Ascending aorta (tissue), 2 donors: ENCODE data around the gene LIMCH1. TPM values are rescaled to one million over a fixed set of nuclear protein-coding genes. Genes with fewer than 3 reads are reported as not detected.

Source experiments
- DNase-seq, 2 donors: peaks; one replicate each; pipeline ENCODE4 v3.0.0-alpha.2; 2019; ENCODE audit warnings: low spot score in 2 of 2
- H3K27ac ChIP-seq, 2 donors: fragments of 200-600 bp; sonication (generic); one replicate each; pipeline ENCODE4 v1.5.1; 2016 to 2017; ENCODE audit warnings: mild to moderate bottlenecking in 1 of 2
- H3K27me3 ChIP-seq: fragments of 200-600 bp; sonication (generic); one replicate; pipeline ENCODE4 v1.5.1; 2017
- H3K36me3 ChIP-seq, 2 donors: fragments of 200-600 bp; sonication (generic); one replicate each; pipeline ENCODE4 v1.5.1; 2016
- H3K4me1 ChIP-seq, 2 donors: fragments of 200-600 bp; sonication (generic); one replicate each; pipeline ENCODE4 v1.5.1; 2016 to 2017; ENCODE audit warnings: mild to moderate bottlenecking in 1 of 2
- H3K4me3 ChIP-seq, 2 donors: fragments of 200-600 bp; sonication (generic); one replicate each; pipeline ENCODE4 v1.5.1; 2016 to 2017; ENCODE audit warnings: mild to moderate bottlenecking in 1 of 2
- H3K9me3 ChIP-seq, 2 donors: fragments of 200-600 bp; sonication (generic); one replicate each; pipeline ENCODE4 v1.5.1; 2016
- intact Hi-C: fragments of 100-400 bp; cut with DNase I; formaldehyde crosslinking; loops from one replicate; pipeline ENCODE4 v1.15.1; 2023
- total RNA-seq: library from RNA; depleted of rRNA; stranded (reverse); fragments of >200 nt; gene quantifications from one replicate; pipeline ENCODE4 v1.1.0, GENCODE V29; 2016
- TF ChIP-seq, protein P1 (sequence below), 3 experiments: fragments of 200-600 bp in 2 of 3; fragments of 450-650 bp in 1 of 3; sonication (generic) in 2 of 3; IDR thresholded peaks; one replicate each; pipeline ENCODE4 v1.5.1; 2016 to 2019; ENCODE audit warnings: antibody characterized with exemption in 3 of 3, mild to moderate bottlenecking in 1 of 3, moderate library complexity in 1 of 3

The LIMCH1 gene
- total RNA-seq, 1 donor from 2014 or later = 44.4 TPM

DNA sequence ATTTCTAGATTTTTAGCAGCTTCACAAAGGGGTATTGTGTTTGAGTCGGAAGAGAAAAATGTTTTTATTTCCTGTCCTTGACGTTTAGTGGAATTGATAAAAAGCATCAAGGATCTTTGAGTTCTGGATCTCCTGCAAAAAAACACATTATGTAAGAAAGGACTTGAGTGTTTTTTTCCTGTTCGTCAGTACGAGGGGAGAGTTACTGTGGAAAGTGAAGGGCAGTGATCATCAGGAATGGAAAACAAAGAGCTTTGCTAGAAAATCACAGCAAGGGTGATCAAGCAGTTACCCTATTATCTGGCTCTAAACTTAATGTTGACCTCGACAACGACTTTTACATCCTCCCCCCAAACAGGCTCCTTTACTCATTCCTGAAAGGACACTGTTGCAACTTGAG, 7.3 kb downstream of the LIMCH1 start:
- intact Hi-C loops = no loop called here
- DNase-seq = no peak
- Histone ChIP-seq H3K9me3 (no peaks in the 10 kb centered on the region), H3K27me3 (no peaks in the 10 kb centered on the region), H3K4me1 (peaks cover 20 to 48% of the 10 kb centered on the region in 2 donors), H3K36me3 (no peaks in the 10 kb centered on the region), H3K27ac (peak overlapping the region; percentile 77 to 91), H3K4me3 (no peak overlapping the region)
- TF ChIP-seq, protein P1, sequence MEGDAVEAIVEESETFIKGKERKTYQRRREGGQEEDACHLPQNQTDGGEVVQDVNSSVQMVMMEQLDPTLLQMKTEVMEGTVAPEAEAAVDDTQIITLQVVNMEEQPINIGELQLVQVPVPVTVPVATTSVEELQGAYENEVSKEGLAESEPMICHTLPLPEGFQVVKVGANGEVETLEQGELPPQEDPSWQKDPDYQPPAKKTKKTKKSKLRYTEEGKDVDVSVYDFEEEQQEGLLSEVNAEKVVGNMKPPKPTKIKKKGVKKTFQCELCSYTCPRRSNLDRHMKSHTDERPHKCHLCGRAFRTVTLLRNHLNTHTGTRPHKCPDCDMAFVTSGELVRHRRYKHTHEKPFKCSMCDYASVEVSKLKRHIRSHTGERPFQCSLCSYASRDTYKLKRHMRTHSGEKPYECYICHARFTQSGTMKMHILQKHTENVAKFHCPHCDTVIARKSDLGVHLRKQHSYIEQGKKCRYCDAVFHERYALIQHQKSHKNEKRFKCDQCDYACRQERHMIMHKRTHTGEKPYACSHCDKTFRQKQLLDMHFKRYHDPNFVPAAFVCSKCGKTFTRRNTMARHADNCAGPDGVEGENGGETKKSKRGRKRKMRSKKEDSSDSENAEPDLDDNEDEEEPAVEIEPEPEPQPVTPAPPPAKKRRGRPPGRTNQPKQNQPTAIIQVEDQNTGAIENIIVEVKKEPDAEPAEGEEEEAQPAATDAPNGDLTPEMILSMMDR (IDR thresholded peaks at IDR 0.05) = no peak

DNA sequence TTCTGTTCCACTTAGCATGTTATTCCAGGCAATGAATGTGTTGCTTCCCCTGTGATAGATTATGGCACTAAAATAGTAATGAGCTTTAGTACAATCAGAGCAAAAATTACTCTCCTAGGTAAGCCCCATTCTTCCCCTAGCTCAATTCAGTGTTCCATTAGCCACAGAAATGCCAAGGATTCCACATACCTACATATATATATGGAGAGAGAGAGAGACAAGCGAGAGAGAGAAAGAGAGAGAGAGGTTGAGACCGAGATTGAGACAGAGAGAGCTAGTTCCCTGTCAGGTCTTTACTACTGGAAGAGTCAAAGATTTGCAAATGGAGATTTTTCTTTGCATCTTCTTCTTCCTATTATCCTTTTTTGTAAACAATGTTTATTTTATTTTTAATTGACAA, 8.7 kb downstream of the LIMCH1 start:
- TF ChIP-seq, protein P1 (IDR thresholded peaks at IDR 0.05) = no peak
- DNase-seq = no peak
- no peak overlapping the region for H3K4me3 ChIP-seq
- no peaks in the 10 kb centered on the region for H3K27me3 ChIP-seq
- no peaks in the 10 kb centered on the region for H3K9me3 ChIP-seq
- intact Hi-C loops = no loop called here
- H3K36me3 ChIP-seq = no peaks in the 10 kb centered on the region
- H3K27ac ChIP-seq = peak overlapping the region in 1 of 2 donors; percentile 91
- peaks cover 9 to 41% of the 10 kb centered on the region in 2 donors for H3K4me1 ChIP-seq

DNA sequence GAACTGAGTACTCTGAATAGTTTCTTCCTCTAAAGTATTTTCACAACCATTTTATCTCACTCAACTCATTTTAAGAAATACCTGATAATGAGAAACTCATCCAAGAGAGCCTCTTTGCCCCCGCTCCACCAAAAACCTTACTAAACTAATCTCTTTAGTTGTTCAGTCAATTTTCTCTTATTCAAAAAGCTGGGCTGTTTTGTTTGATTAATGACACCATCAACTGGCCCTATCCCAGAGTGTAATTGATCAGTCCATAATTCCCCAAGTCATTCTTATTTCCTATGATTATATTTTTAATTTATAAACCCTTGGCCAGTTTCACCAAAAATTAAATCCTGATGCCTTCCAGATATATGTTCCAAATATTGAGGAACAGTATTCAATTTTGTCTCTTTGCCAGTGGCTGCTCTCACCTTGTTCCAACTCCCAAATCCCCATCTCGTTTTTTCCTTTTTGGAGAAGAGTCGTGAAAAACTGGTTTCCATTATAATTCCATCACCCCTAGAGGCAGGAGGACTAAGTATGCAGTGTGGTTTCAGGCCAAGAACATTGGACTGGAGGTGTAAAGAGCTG, 10.4 kb downstream of the LIMCH1 start:
- Histone ChIP-seq H3K9me3 (no peaks in the 10 kb centered on the region), H3K4me1 (peaks cover 5 to 35% of the 10 kb centered on the region in 2 donors), H3K4me3 (no peak overlapping the region), H3K36me3 (no peaks in the 10 kb centered on the region), H3K27me3 (no peaks in the 10 kb centered on the region), H3K27ac (no peak overlapping the region)
- DNase-seq = no peak
- TF ChIP-seq, protein P1 (IDR thresholded peaks at IDR 0.05) = no peak
- intact Hi-C loops = no loop called here

DNA sequence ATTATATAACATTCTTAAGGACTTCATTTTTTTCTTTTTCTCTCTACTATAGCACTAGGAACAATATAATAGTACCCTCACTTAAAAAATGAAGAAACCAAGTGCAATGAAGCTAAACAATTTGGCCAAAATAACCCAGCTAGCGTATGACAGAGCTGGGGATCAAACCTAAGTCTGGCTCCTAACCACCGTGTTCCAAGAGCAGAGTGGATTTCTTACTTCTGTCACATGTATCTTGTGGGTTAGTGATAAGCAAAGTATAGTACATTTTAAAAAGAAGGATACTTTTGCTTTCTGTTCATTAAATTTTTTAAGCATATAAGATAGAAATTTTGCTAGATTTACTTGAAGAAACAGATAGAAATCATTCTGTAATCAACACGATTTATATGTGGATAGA, 11.5 kb downstream of the LIMCH1 start:
- no peak overlapping the region for H3K27ac ChIP-seq
- H3K36me3 ChIP-seq = no peaks in the 10 kb centered on the region
- H3K4me1 ChIP-seq = peaks cover 3 to 38% of the 10 kb centered on the region in 2 donors
- intact Hi-C loops = no loop called here
- no peaks in the 10 kb centered on the region for H3K27me3 ChIP-seq
- TF ChIP-seq, protein P1 (IDR thresholded peaks at IDR 0.05) = no peak
- H3K9me3 ChIP-seq = no peaks in the 10 kb centered on the region
- H3K4me3 ChIP-seq = no peak overlapping the region
- DNase-seq = no peak

DNA sequence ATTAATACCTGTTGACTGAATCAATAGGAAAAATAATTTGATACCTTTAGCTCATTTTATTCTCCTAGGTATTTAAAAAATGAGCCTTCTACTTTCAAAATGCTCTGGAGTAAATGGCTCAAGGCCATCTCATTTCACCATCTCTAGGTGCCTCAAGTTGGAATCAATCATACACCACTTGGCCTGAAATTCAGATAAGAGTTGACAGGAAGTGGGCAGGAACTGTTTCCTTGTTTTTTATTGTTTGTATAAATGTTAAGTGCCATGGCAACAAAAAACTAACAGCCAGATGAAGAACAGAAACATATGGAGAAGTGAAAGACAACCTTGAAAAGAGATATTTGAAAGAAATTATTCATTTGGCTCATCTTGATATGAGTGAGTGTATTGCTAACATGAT, 12.4 kb downstream of the LIMCH1 start:
- Histone ChIP-seq H3K9me3 (no peaks in the 10 kb centered on the region), H3K27me3 (no peaks in the 10 kb centered on the region), H3K4me3 (no peak overlapping the region), H3K36me3 (no peaks in the 10 kb centered on the region), H3K27ac (no peak overlapping the region), H3K4me1 (peaks cover 0 to 31% of the 10 kb centered on the region in 2 donors)
- TF ChIP-seq, protein P1 (IDR thresholded peaks at IDR 0.05) = no peak
- intact Hi-C loops = no loop called here
- no peak for DNase-seq

DNA sequence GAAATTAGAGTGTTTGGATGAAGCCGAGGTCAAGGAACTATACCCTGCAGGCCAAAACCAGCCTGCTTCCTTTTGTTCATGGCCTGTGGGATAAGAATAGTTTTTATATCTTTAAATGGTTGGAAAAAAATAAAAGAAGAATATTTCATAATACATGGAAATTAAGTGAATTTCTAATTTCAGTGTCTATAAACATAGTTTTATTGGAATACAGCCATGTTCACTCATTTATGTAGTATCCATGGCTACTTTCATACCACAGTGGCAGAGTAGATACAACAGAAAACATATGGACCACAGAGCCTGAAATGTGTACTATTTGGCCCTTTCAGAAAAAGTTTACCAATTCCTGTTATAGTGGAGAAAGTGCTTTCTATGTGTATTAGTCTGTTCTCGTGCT, 13.6 kb downstream of the LIMCH1 start:
- no peaks in the 10 kb centered on the region for H3K9me3 ChIP-seq

More for the DNA sequence above, 13.6 kb downstream of the LIMCH1 start:
- no peak overlapping the region for H3K27ac ChIP-seq
- intact Hi-C loops = no loop called here
- DNase-seq = no peak
- TF ChIP-seq, protein P1 (IDR thresholded peaks at IDR 0.05) = no peak
- H3K36me3 ChIP-seq = no peaks in the 10 kb centered on the region
- H3K27me3 ChIP-seq = no peaks in the 10 kb centered on the region
- peaks cover 0 to 28% of the 10 kb centered on the region in 2 donors for H3K4me1 ChIP-seq
- H3K4me3 ChIP-seq = no peak overlapping the region
